ENCODE measurements around the gene BICDL1. TPM values are rescaled to one million over a fixed set of nuclear protein-coding genes. Genes with fewer than 3 reads are reported as not detected.

BICDL1 gene
- total and polyA plus RNA-seq, 2 donors (not counting 3 experiments of a cell fraction or from before 2014, with no cell fraction given): 0.19 TPM; not detected in 1

GRCh38 chr12:120019197-120019596 lies 30.2 kb downstream of the BICDL1 start:
- Histone ChIP-seq H3K36me3 (ENCODE audit: control insufficient read depth in 2 of 2, extremely low read depth in 1 of 2, insufficient read depth in 2 of 2, low read length in 2 of 2) (no peaks in the 10 kb centered on the region), H3K79me2 (ENCODE audit: control insufficient read depth, insufficient read depth, low read length) (no peaks in the 10 kb centered on the region), H3K4me3 (replicated peaks in 1 of 3; ENCODE audit: insufficient read depth in 1 of 3, low read depth in 1 of 3, low read length in 3 of 3) (no peak overlapping the region), H3K9me1 (replicated peaks; ENCODE audit: control insufficient read depth, extremely low read depth, insufficient read depth, low read length) (no peaks in the 10 kb centered on the region), H4K20me1 (replicated peaks; ENCODE audit: control insufficient read depth, extremely low read depth, insufficient read depth, low read length) (no peaks in the 10 kb centered on the region), H3K27ac (ENCODE audit: insufficient read depth, low read depth, low read length) (no peak overlapping the region), H3K9me3 (replicated peaks; ENCODE audit: control insufficient read depth, insufficient read depth, low read length) (no peaks in the 10 kb centered on the region), H2AFZ (ENCODE audit: low read depth, low read length) (no peak overlapping the region), H3K9ac (replicated peaks; ENCODE audit: extremely low read depth, insufficient read depth, low read length) (no peak overlapping the region), H3K4me1 (ENCODE audit: control insufficient read depth, extremely low read depth, insufficient read depth, low read length) (no peaks in the 10 kb centered on the region), H3K4me2 (ENCODE audit: insufficient read depth, low read length) (no peak overlapping the region), H3K27me3 (ENCODE audit: control insufficient read depth in 2 of 2, insufficient read depth in 2 of 2, low read length in 2 of 2) (no peaks in the 10 kb centered on the region)
- intact Hi-C loops (cut with micrococcal nuclease) (no loop called here), dilution Hi-C loops (cut with MboI; ENCODE audit: extremely low pct_ligation_motif_present, low sequenced_read_pairs) (no loop called here)
- TF ChIP-seq MYC (IDR thresholded peaks at IDR 0.05; ENCODE audit: low read depth, low read length) (no peak), POLR2AphosphoS5 (IDR thresholded peaks at IDR 0.05; ENCODE audit: insufficient read depth, low read depth, low read length) (no peak), FOS (IDR thresholded peaks at IDR 0.05; ENCODE audit: borderline replicate concordance, insufficient read depth, low read length) (no peak), POLR2A (IDR thresholded peaks at IDR 0.05; ENCODE audit: low read depth, low read length) (no peak), CTCF (IDR thresholded peaks at IDR 0.05; ENCODE audit: extremely low read depth in 1 of 2, insufficient read depth in 1 of 2, low read depth in 1 of 2, low read length in 2 of 2) (no peak), EZH2 (IDR thresholded peaks at IDR 0.05; ENCODE audit: borderline replicate concordance, low read depth, low read length, severe bottlenecking) (no peak), JUN (IDR thresholded peaks at IDR 0.05; ENCODE audit: borderline replicate concordance, insufficient read depth, insufficient read length, low read depth) (no peak), MAX (IDR thresholded peaks at IDR 0.05; ENCODE audit: insufficient read depth, insufficient read length) (no peak), GATA2 (IDR thresholded peaks at IDR 0.05; ENCODE audit: insufficient read depth, insufficient read length, low read depth, low read length) (no peak)
- no peak for DNase-seq (ENCODE audit: low read depth, low spot score)
- CTCF ChIA-PET: no interaction called here
- no TSS peak for BruUV-seq (replicated peaks)
- no peak for FAIRE-seq
- POLR2A ChIA-PET: no interaction called here

Measured in endothelial cell of umbilical vein (primary cell).